ENCODE results near the gene CTBP2.

CTBP2 gene

DNA sequence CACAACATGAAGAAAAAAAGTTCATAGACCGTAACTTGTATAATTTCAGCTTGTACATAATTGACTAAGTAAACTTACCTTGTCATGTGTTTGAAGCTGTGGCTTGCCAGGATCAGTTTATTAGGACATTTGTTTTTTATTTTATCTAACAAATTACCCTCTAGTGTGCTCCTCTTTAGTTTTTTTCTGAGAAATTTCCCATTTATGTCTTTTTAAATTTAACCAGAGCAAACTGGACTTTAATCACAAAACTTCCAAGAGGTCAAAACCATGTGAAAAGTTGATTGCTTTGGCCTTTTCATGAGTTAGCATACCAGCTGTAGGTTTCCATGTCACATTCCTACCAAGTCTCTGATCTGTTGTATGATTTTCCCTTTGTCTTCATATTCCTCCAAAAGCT is 176.0 kb downstream of the CTBP2 start:
- H3K9ac ChIP-seq (ENCODE audit: low read length): no peak overlapping the region
- H3K9me3 ChIP-seq (ENCODE audit: control insufficient read depth, low read length): no peaks in the 10 kb centered on the region
- H3K36me3 ChIP-seq (ENCODE audit: control insufficient read depth, insufficient read depth, low read length): peaks cover 6% of the 10 kb centered on the region
- H3K4me1 ChIP-seq (ENCODE audit: control insufficient read depth, insufficient read depth, low read length): no peaks in the 10 kb centered on the region
- no peaks in the 10 kb centered on the region for H3K27me3 ChIP-seq (ENCODE audit: control insufficient read depth, insufficient read depth, low read length)
- H3K4me3 ChIP-seq (ENCODE audit: low read length): no peak overlapping the region

DNA sequence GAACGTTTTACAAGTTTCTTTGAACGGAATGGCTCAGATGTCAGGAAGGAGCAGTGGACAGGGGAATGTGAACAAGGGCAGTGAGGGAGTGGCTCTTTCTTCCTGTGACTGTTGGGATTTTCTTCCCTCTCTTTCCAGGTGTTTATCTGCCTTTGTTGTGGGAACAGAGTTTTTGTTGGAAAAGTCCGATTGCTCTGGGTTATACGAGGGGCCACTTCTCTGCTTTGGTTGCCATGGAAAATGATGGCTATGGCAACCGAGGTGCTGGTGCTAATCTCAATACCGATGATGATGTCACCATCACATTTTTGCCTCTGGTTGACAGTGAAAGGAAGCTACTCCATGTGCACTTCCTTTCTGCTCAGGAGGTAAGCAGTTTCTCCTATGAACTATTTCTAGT is 177.0 kb downstream of the CTBP2 start:
- H3K27me3 ChIP-seq (ENCODE audit: control insufficient read depth, insufficient read depth, low read length): no peaks in the 10 kb centered on the region
- H3K4me3 ChIP-seq (ENCODE audit: low read length): no peak overlapping the region
- H3K4me1 ChIP-seq (ENCODE audit: control insufficient read depth, insufficient read depth, low read length): no peaks in the 10 kb centered on the region
- H3K9ac ChIP-seq (ENCODE audit: low read length): no peak overlapping the region
- peaks cover 6% of the 10 kb centered on the region for H3K36me3 ChIP-seq (ENCODE audit: control insufficient read depth, insufficient read depth, low read length)
- no peaks in the 10 kb centered on the region for H3K9me3 ChIP-seq (ENCODE audit: control insufficient read depth, low read length)

DNA sequence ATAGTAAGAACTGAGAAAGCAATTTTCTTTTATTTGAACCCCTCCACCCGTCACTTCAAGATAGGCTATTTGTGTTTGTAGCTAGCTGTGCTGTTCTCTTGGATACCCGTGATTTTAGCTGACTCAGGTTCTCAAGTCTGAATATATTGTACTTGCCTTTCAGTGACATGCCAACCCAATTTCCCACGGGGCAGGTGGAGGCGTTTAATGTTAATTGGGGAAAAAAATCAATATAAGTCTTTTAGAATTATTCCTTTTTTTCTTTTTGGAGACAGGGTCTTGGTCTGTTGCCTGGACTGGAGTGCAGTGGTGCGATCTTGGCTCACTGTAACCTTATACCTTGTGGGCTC is 182.0 kb downstream of the CTBP2 start:
- no peaks in the 10 kb centered on the region for H3K27me3 ChIP-seq (ENCODE audit: control insufficient read depth, insufficient read depth, low read length)

DNA sequence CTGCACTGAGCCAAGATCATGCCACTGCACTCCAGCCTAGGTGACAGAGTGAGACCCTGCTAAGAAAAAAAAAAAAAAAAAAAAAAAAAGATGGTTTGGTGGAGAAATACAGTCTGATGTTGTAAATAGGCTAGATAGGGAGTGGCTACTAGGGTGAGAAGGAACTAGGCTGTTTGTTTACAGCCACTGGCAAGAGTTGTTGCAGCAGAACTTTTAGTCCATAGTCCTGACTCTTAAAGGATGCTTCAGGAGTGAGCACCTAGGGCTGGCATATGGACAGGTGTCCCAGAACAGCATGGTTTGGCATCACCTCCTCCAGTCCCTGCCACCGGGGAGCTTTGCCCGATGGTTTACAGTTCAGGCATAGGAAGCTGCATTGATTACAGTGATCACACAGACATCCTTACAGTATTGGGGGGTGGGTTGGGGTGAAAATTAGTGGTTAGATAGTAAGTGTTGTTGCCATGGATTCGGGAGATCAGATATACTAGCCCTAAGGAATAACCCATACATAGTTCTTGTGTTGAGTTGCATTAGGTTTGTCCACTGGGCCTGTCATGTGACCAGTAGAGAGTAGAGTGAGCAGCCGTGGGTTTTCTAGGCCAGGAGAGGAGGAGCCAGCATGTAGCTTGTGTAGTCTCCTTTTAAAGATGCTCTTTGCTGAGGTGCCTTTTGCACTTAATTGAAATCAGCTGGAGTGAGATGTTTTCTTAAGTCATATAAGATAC is 182.6 kb downstream of the CTBP2 start:
- Histone ChIP-seq H3K4me1 (ENCODE audit: control insufficient read depth, insufficient read depth, low read length) (no peaks in the 10 kb centered on the region), H3K36me3 (ENCODE audit: control insufficient read depth, insufficient read depth, low read length) (peaks cover 6% of the 10 kb centered on the region), H3K9ac (ENCODE audit: low read length) (no peak overlapping the region), H3K9me3 (ENCODE audit: control insufficient read depth, low read length) (no peaks in the 10 kb centered on the region), H3K27me3 (ENCODE audit: control insufficient read depth, insufficient read depth, low read length) (no peaks in the 10 kb centered on the region), H3K4me3 (ENCODE audit: low read length) (no peak overlapping the region)

More for the DNA sequence above, 182.0 kb downstream of the CTBP2 start:
- Histone ChIP-seq H3K9ac (ENCODE audit: low read length) (no peak overlapping the region), H3K9me3 (ENCODE audit: control insufficient read depth, low read length) (no peaks in the 10 kb centered on the region), H3K4me1 (ENCODE audit: control insufficient read depth, insufficient read depth, low read length) (no peaks in the 10 kb centered on the region), H3K36me3 (ENCODE audit: control insufficient read depth, insufficient read depth, low read length) (peaks cover 6% of the 10 kb centered on the region), H3K4me3 (ENCODE audit: low read length) (no peak overlapping the region)

DNA sequence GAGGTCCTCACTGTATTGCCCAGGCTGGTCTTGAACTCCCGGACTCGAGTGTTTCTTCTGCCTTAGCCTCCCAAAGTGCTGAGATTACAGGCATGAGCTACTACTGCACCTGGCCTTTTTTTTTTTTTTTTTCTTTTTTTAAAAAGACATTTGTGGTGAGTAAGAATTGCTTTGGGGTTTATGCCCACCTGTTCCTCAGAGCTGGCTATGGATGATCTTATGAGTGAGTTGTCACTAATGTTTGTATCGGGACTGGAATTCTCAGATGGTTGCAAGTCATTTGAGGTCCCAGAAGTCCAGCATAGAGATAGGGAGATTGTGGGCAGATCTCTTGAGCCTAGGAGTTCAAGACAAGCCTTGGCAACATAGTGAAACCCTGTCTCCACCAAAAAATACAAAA is 183.2 kb downstream of the CTBP2 start:
- Histone ChIP-seq H3K9me3 (ENCODE audit: control insufficient read depth, low read length) (no peaks in the 10 kb centered on the region), H3K4me3 (ENCODE audit: low read length) (no peak overlapping the region), H3K4me1 (ENCODE audit: control insufficient read depth, insufficient read depth, low read length) (no peaks in the 10 kb centered on the region), H3K27me3 (ENCODE audit: control insufficient read depth, insufficient read depth, low read length) (no peaks in the 10 kb centered on the region), H3K9ac (ENCODE audit: low read length) (no peak overlapping the region), H3K36me3 (ENCODE audit: control insufficient read depth, insufficient read depth, low read length) (peaks cover 5% of the 10 kb centered on the region)

DNA sequence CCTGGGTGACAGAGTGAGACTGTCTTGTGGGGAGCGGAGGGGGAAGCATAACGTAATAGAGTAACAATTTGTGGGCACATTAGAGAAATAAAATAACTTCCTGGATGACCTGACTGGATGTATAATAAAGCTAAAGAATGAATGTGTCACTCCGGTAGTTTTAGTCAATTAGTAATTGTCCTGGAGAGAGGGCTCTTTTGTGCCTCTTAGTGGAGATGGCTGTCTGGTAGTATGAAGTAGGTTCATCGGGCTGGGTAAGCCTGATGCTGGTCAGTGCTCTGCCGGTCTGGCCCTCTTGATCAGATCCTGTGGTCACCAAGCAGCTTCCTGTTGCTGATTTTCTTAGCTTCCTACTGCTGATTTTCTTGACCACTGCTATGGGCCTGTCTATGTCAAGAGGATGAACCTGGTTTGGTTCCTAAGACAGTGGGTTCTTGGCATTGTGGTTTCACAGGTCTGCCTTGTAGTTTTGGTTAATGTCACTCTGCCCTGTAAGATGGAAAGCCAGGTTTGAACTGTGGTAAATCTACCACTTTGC is 184.3 kb downstream of the CTBP2 start:
- Histone ChIP-seq H3K9me3 (ENCODE audit: control insufficient read depth, low read length) (no peaks in the 10 kb centered on the region), H3K4me3 (ENCODE audit: low read length) (no peak overlapping the region), H3K27me3 (ENCODE audit: control insufficient read depth, insufficient read depth, low read length) (no peaks in the 10 kb centered on the region), H3K4me1 (ENCODE audit: control insufficient read depth, insufficient read depth, low read length) (no peaks in the 10 kb centered on the region), H3K36me3 (ENCODE audit: control insufficient read depth, insufficient read depth, low read length) (no peaks in the 10 kb centered on the region), H3K9ac (ENCODE audit: low read length) (no peak overlapping the region)

DNA sequence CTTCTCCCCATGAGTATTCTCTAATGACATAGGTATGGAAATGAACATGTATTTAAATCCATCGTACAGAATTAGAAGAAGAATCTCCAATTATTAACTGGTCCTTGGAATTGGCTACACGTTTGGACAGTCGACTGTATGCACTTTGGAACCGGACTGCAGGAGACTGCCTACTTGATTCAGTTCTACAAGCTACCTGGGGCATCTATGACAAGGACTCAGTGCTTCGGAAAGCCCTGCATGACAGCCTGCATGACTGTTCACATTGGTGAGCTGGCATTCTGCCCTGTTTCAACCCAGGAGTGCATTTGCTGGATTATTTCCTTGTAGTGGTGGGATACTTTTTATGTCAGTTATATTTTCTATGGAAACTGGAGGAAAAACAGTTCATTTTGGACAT is 186.2 kb downstream of the CTBP2 start:
- Histone ChIP-seq H3K4me3 (ENCODE audit: low read length) (no peak overlapping the region), H3K4me1 (ENCODE audit: control insufficient read depth, insufficient read depth, low read length) (no peaks in the 10 kb centered on the region), H3K9me3 (ENCODE audit: control insufficient read depth, low read length) (no peaks in the 10 kb centered on the region), H3K36me3 (ENCODE audit: control insufficient read depth, insufficient read depth, low read length) (no peaks in the 10 kb centered on the region), H3K27me3 (ENCODE audit: control insufficient read depth, insufficient read depth, low read length) (no peaks in the 10 kb centered on the region), H3K9ac (ENCODE audit: low read length) (no peak overlapping the region)

DNA sequence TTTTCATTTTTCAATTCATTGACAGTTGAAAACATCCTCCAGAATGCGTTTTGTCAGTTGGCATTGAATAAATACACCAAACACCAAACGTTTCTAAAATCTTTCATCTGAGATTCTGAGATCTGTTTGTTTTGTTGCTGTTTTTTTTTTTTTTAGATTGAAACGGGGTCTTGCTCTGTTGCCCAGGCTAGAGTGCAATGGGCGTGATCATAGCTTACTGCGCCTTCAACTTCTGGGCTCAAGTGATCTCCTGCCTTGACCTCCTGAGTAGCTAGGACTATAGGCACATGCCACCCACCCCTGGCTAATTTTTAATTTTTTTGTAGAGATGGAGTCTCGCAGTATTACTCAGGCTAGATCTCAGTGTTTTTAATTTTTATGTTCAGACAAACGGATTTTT is 187.7 kb downstream of the CTBP2 start:
- Histone ChIP-seq H3K36me3 (ENCODE audit: control insufficient read depth, insufficient read depth, low read length) (no peaks in the 10 kb centered on the region), H3K9ac (ENCODE audit: low read length) (no peak overlapping the region), H3K9me3 (ENCODE audit: control insufficient read depth, low read length) (no peaks in the 10 kb centered on the region), H3K27me3 (ENCODE audit: control insufficient read depth, insufficient read depth, low read length) (no peaks in the 10 kb centered on the region), H3K4me1 (ENCODE audit: control insufficient read depth, insufficient read depth, low read length) (no peaks in the 10 kb centered on the region), H3K4me3 (ENCODE audit: low read length) (no peak overlapping the region)

DNA sequence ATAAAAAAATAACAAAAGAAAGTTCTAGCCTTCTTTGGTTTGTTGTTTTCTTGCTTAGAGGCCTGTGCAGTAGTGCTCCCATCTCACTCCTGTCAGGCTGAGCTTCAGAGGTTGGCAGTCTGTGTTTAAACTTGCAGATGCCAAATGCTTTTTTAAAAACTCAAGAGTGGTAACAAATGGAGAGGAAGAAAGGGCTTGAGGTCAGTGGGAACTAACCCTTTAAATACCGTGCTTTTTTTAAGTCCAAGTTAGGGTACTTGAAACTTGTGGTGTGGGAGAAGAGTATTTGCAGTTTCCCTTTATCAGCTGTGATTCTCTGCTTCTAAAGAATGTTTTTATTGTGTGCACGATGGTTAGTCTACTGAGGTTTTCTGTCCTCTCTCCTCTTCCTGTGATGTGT is 189.1 kb downstream of the CTBP2 start:
- Histone ChIP-seq H3K36me3 (ENCODE audit: control insufficient read depth, insufficient read depth, low read length) (no peaks in the 10 kb centered on the region), H3K9me3 (ENCODE audit: control insufficient read depth, low read length) (no peaks in the 10 kb centered on the region), H3K9ac (ENCODE audit: low read length) (no peak overlapping the region), H3K4me3 (ENCODE audit: low read length) (no peak overlapping the region), H3K27me3 (ENCODE audit: control insufficient read depth, insufficient read depth, low read length) (no peaks in the 10 kb centered on the region), H3K4me1 (ENCODE audit: control insufficient read depth, insufficient read depth, low read length) (no peaks in the 10 kb centered on the region)

DNA sequence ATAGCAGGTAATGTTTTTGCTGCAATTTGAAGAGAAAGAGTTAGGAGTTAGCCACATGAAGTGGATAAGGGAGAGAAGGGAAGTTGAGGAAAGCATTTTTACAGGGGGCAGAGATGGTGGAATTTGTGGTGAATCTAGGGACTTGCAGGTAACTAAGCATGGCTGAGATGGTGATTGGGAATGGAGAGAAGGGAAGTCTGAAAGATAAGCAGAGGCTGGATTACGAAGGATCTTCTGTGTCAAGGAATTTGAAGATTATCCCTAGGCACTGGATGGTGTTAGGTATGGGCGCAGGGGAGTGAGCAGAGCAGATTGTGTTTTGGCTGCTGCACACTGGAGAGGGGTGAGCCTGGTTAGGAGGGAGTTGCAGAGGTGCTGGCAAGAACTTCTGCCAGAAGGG is 193.1 kb downstream of the CTBP2 start:
- H3K4me3 ChIP-seq (ENCODE audit: low read length): no peak overlapping the region

DNA sequence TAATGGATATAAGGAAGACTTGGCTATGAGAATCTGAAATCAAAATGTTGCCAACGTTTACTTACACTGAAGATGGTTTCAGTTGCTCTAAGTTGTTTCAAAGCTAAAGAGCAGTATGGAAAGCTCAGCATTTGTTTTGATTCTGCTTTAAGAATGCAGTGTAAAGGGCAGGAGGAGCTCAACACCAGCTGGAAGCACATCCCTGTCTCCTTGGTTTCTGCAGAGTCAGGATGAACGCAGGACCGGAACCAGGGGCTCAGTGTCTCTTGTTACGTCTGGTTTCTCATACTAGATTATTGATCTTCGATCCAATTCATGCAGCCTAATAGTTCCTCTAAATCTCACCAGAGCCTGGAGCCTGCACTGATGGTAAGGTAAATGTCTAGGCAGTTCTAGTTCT is 194.4 kb downstream of the CTBP2 start:
- Histone ChIP-seq H3K36me3 (ENCODE audit: control insufficient read depth, insufficient read depth, low read length) (no peaks in the 10 kb centered on the region), H3K27me3 (ENCODE audit: control insufficient read depth, insufficient read depth, low read length) (no peaks in the 10 kb centered on the region), H3K4me1 (ENCODE audit: control insufficient read depth, insufficient read depth, low read length) (no peaks in the 10 kb centered on the region), H3K9ac (ENCODE audit: low read length) (no peak overlapping the region), H3K9me3 (ENCODE audit: control insufficient read depth, low read length) (no peaks in the 10 kb centered on the region), H3K4me3 (ENCODE audit: low read length) (no peak overlapping the region)

More for the DNA sequence above, 193.1 kb downstream of the CTBP2 start:
- no peaks in the 10 kb centered on the region for H3K27me3 ChIP-seq (ENCODE audit: control insufficient read depth, insufficient read depth, low read length)
- H3K9me3 ChIP-seq (ENCODE audit: control insufficient read depth, low read length): no peaks in the 10 kb centered on the region
- no peaks in the 10 kb centered on the region for H3K36me3 ChIP-seq (ENCODE audit: control insufficient read depth, insufficient read depth, low read length)
- H3K4me1 ChIP-seq (ENCODE audit: control insufficient read depth, insufficient read depth, low read length): no peaks in the 10 kb centered on the region
- H3K9ac ChIP-seq (ENCODE audit: low read length): no peak overlapping the region

DNA sequence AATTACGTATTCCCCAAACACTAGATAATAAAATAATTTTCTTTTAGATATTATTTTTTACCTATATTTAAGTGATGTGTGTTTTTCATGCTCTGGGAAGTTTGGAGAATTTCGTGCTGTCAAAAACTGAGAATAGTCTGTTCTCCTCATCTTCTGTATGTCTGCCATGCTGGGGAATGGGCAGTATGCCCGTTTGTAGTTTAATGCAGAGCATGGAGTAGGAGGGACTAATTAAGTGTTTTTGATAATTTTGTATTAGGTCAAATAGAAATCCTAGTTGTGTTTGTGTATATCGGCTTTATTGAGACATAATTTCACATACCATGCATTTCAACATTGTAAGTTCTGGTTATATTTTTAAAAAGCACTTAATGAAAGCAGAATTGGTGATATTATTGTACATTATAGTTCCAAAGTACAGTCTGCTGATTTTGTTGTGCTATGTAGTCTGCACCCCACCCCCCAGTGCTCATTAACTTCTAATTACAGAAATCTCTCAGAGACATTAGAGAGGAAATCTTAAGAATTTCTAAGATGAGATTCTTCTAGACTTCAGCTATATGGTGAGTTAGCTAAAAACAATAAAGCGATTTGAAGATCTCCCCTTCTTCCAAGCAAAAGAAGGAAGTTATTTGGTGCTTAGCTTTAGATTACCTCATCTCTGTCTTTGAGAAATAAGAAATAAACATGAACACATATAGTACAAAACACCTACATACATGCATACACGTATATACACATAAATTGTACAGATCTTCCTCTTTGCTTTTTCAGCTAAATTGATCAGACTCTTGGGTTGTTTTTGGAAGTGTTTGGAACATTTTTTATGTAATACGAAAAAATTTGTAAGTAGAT is 196.3 kb downstream of the CTBP2 start:
- Histone ChIP-seq H3K4me3 (ENCODE audit: low read length) (no peak overlapping the region), H3K9me3 (ENCODE audit: control insufficient read depth, low read length) (no peaks in the 10 kb centered on the region), H3K4me1 (ENCODE audit: control insufficient read depth, insufficient read depth, low read length) (no peaks in the 10 kb centered on the region), H3K27me3 (ENCODE audit: control insufficient read depth, insufficient read depth, low read length) (no peaks in the 10 kb centered on the region), H3K9ac (ENCODE audit: low read length) (no peak overlapping the region), H3K36me3 (ENCODE audit: control insufficient read depth, insufficient read depth, low read length) (no peaks in the 10 kb centered on the region)

All from mucosa of stomach (tissue), 1 donor.